PC-9 (cell line): ENCODE results near the gene FBXO48.

ENCODE experiments used
- EZH2 ChIP-seq: fragments of 200-600 bp; sonication (generic); IDR thresholded peaks from 2 replicates; pipeline ENCODE4 v1.8.0; 2017; ENCODE audit warnings: antibody characterized with exemption, low read depth
- TF ChIP-seq, protein P1 (sequence below): fragments of 200-600 bp; sonication (generic); conservative IDR thresholded peaks from 2 replicates; pipeline ENCODE4 v1.6.1; 2017; ENCODE audit warnings: mixed run types, antibody characterized with exemption, mild to moderate bottlenecking, moderate library complexity

- TF ChIP-seq, protein P1, sequence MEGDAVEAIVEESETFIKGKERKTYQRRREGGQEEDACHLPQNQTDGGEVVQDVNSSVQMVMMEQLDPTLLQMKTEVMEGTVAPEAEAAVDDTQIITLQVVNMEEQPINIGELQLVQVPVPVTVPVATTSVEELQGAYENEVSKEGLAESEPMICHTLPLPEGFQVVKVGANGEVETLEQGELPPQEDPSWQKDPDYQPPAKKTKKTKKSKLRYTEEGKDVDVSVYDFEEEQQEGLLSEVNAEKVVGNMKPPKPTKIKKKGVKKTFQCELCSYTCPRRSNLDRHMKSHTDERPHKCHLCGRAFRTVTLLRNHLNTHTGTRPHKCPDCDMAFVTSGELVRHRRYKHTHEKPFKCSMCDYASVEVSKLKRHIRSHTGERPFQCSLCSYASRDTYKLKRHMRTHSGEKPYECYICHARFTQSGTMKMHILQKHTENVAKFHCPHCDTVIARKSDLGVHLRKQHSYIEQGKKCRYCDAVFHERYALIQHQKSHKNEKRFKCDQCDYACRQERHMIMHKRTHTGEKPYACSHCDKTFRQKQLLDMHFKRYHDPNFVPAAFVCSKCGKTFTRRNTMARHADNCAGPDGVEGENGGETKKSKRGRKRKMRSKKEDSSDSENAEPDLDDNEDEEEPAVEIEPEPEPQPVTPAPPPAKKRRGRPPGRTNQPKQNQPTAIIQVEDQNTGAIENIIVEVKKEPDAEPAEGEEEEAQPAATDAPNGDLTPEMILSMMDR: no peak
- TF ChIP-seq EZH2: no peak
Observed at GRCh38 chr2:68429311-68429826, 37.7 kb downstream of the FBXO48 start.
